ENCODE results near the gene TDRD7.

Gene TDRD7

GRCh38 chr9:97396256-97396655 is 15.6 kb upstream of the TDRD7 start:
- no peak overlapping the region for H3K4me3 ChIP-seq (replicated peaks; ENCODE audit: low read depth, low read length)
- no peak for DNase-seq (ENCODE audit: extremely low read depth, insufficient read length)
- no peaks in the 10 kb centered on the region for H3K27me3 ChIP-seq (replicated peaks; ENCODE audit: control insufficient read depth, insufficient read depth, low read length)
- H3K36me3 ChIP-seq (ENCODE audit: control insufficient read depth, insufficient read depth, low read length): no peaks in the 10 kb centered on the region
- TF ChIP-seq CTCF (IDR thresholded peaks at IDR 0.05; ENCODE audit: insufficient read depth, low read length, poor library complexity, severe bottlenecking): no peak

GRCh38 chr9:97397220-97397619 is 14.7 kb upstream of the TDRD7 start:
- DNase-seq (ENCODE audit: extremely low read depth, insufficient read length): no peak
- Histone ChIP-seq H3K36me3 (ENCODE audit: control insufficient read depth, insufficient read depth, low read length) (no peaks in the 10 kb centered on the region), H3K27me3 (replicated peaks; ENCODE audit: control insufficient read depth, insufficient read depth, low read length) (no peaks in the 10 kb centered on the region), H3K4me3 (replicated peaks; ENCODE audit: low read depth, low read length) (no peak overlapping the region)
- TF ChIP-seq CTCF (IDR thresholded peaks at IDR 0.05; ENCODE audit: insufficient read depth, low read length, poor library complexity, severe bottlenecking): no peak

GRCh38 chr9:97398999-97399758 is 12.7 kb upstream of the TDRD7 start:
- peak; percentile 100 for TF ChIP-seq CTCF (IDR thresholded peaks at IDR 0.05; ENCODE audit: insufficient read depth, low read length, poor library complexity, severe bottlenecking)
- H3K27me3 ChIP-seq (replicated peaks; ENCODE audit: control insufficient read depth, insufficient read depth, low read length): no peaks in the 10 kb centered on the region
- no peak overlapping the region for H3K4me3 ChIP-seq (replicated peaks; ENCODE audit: low read depth, low read length)
- DNase-seq (ENCODE audit: extremely low read depth, insufficient read length): peak; percentile 86
- no peaks in the 10 kb centered on the region for H3K36me3 ChIP-seq (ENCODE audit: control insufficient read depth, insufficient read depth, low read length)

- H3K36me3 ChIP-seq (ENCODE audit: control insufficient read depth, insufficient read depth, low read length): no peaks in the 10 kb centered on the region
- H3K27me3 ChIP-seq (replicated peaks; ENCODE audit: control insufficient read depth, insufficient read depth, low read length): no peaks in the 10 kb centered on the region
- no peak for TF ChIP-seq CTCF (IDR thresholded peaks at IDR 0.05; ENCODE audit: insufficient read depth, low read length, poor library complexity, severe bottlenecking)
- H3K4me3 ChIP-seq (replicated peaks; ENCODE audit: low read depth, low read length): no peak overlapping the region
- no peak for DNase-seq (ENCODE audit: extremely low read depth, insufficient read length)
Measured at GRCh38 chr9:97403746-97404316, 8.1 kb upstream of the TDRD7 start.

- TF ChIP-seq CTCF (IDR thresholded peaks at IDR 0.05; ENCODE audit: insufficient read depth, low read length, poor library complexity, severe bottlenecking): no peak
- H3K4me3 ChIP-seq (replicated peaks; ENCODE audit: low read depth, low read length): no peak overlapping the region
- no peaks in the 10 kb centered on the region for H3K27me3 ChIP-seq (replicated peaks; ENCODE audit: control insufficient read depth, insufficient read depth, low read length)
- no peak for DNase-seq (ENCODE audit: extremely low read depth, insufficient read length)
- H3K36me3 ChIP-seq (ENCODE audit: control insufficient read depth, insufficient read depth, low read length): no peaks in the 10 kb centered on the region
Measured at GRCh38 chr9:97405551-97405950, 6.3 kb upstream of the TDRD7 start.
